OCI-LY7 (cell line): ENCODE results near the gene FAM217B. TPM values are rescaled to one million over a fixed set of nuclear protein-coding genes. Genes with fewer than 3 reads are reported as not detected.

Source experiments
- BruUV-seq: library from RNA; stranded (reverse); fragments of 400-500 nt; replicated peaks from 2 replicates; lab custom pipeline; 2021; lab: Mats Ljungman, UMichigan
- CTCF ChIA-PET: fragments of 300-600 bp; sonication (Branson Sonifier 250); formaldehyde crosslinking; loops from one replicate; lab custom pipeline; 2022; ENCODE audit warnings: antibody characterized with exemption; ENCODE audit not compliant: unreplicated experiment; lab: Charles Lee
- POLR2A ChIA-PET: fragments of 300-600 bp; sonication (Branson Sonifier 250); formaldehyde crosslinking; loops from one replicate; lab custom pipeline; 2022; ENCODE audit warnings: antibody characterized with exemption; lab: Charles Lee
- DNase-seq: peaks from one replicate; pipeline ENCODE4 v3.0.0-alpha.2; 2015; ENCODE audit warnings: low spot score
- H2AFZ ChIP-seq: fragments of 200-600 bp; sonication (generic), shearing (Covaris generic); 2 replicates; pipeline ENCODE4 v1.6.1; 2014; ENCODE audit warnings: mild to moderate bottlenecking, antibody characterized with exemption, low read length, moderate library complexity
- H3K27ac ChIP-seq: fragments of 200-600 bp; sonication (generic); 2 replicates; pipeline ENCODE4 v1.5.1; 2014; ENCODE audit warnings: mixed run types, low read depth, mild to moderate bottlenecking, moderate library complexity, low read length, inconsistent platforms; ENCODE audit not compliant: poor library complexity, severe bottlenecking
- H3K36me3 ChIP-seq: fragments of 200-600 bp; sonication (generic); 2 replicates; pipeline ENCODE4 v1.6.1; 2014; ENCODE audit warnings: mild to moderate bottlenecking, antibody characterized with exemption, low read length, moderate library complexity, mixed read lengths; ENCODE audit not compliant: insufficient read depth
- H3K4me1 ChIP-seq: fragments of 200-600 bp; sonication (generic); 2 replicates; pipeline ENCODE4 v1.5.1; 2014; ENCODE audit warnings: mild to moderate bottlenecking, low read length; ENCODE audit not compliant: insufficient read depth, poor library complexity, severe bottlenecking
- H3K4me2 ChIP-seq: fragments of 200-600 bp; sonication (generic); 2 replicates; pipeline ENCODE4 v1.6.1; 2014; ENCODE audit warnings: mild to moderate bottlenecking, low read length
- H3K4me3 ChIP-seq: fragments of 200-600 bp; sonication (generic); 2 replicates; pipeline ENCODE4 v1.5.1; 2014; ENCODE audit warnings: mild to moderate bottlenecking, low read depth, low read length; ENCODE audit not compliant: poor library complexity, severe bottlenecking
- H3K79me2 ChIP-seq: fragments of 200-600 bp; sonication (generic); 2 replicates; pipeline ENCODE4 v1.6.1; 2016; ENCODE audit warnings: low read depth, mild to moderate bottlenecking, low read length, moderate library complexity, mixed read lengths; ENCODE audit not compliant: insufficient read depth
- H3K9me2 ChIP-seq: fragments of 200-600 bp; sonication (generic); 2 replicates; pipeline ENCODE4 v1.6.1; 2016; ENCODE audit warnings: mild to moderate bottlenecking, low read length, mixed read lengths; ENCODE audit not compliant: insufficient read depth
- H3K9me3 ChIP-seq: fragments of 200-600 bp; sonication (generic); 2 replicates; pipeline ENCODE4 v1.6.1; 2014; ENCODE audit warnings: mild to moderate bottlenecking, mixed run types, low read length, mixed read lengths
- H4K20me1 ChIP-seq: fragments of 200-600 bp; sonication (generic); 2 replicates; pipeline ENCODE4 v1.6.1; 2014; ENCODE audit warnings: mild to moderate bottlenecking, antibody characterized with exemption, low read length, moderate library complexity, mixed read lengths; ENCODE audit not compliant: insufficient read depth
- EZH2phosphoT487 ChIP-seq: fragments of 200-600 bp; sonication (generic); IDR thresholded peaks from 2 replicates; pipeline ENCODE4 v1.6.1; 2018; ENCODE audit warnings: low read depth, borderline replicate concordance, mild to moderate bottlenecking, mixed run types, antibody characterized with exemption, low read length, moderate library complexity, mixed read lengths
- intact Hi-C: fragments of 100-400 bp; cut with micrococcal nuclease; formaldehyde crosslinking; loops from one replicate; pipeline ENCODE4 v1.10.0; 2022; ENCODE audit not compliant: unreplicated experiment
- total RNA-seq, 2 experiments: library from RNA; depleted of rRNA in 1 of 2; stranded (reverse); fragments of >200 nt in 1 of 2; shearing (Covaris generic) in 1 of 2; gene quantifications; 2 replicates each; pipeline ENCODE4 v1.2.3, GENCODE V29; 2014 to 2022
- TF ChIP-seq, protein P1 (sequence below): fragments of 200-600 bp; sonication (generic); conservative IDR thresholded peaks from 2 replicates; pipeline ENCODE4 v1.5.1; 2014; ENCODE audit warnings: mild to moderate bottlenecking, antibody characterized with exemption, low read length, moderate library complexity, mixed read lengths

Gene FAM217B
- total RNA-seq, 2 experiments from 2014 or later: 18.0 to 28.3 TPM

DNA sequence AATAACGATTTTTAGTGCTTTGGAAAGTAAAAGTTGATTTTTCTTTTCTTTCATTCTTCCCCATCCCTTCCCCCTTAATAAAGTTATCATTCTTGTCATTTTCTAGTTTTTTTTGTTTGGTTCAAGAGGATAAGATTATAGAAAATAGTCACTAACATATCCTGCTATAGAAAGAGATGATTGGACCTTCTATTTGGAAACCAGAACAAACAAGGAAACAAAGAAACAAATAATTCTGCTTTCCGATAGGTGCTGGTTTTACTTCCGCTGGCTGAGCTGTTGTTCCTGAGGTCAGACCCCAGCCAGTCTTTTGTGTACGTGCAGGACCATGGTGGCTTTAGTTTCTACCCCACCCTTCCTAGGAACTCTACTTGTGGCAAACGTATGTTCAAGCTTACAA is 17.9 kb downstream of the FAM217B start, which contains the start of gene CDH26:
Gene CDH26 (plus strand): TSS at position 301 of the 400 bp plus-strand sequence. CDS start 304 bp downstream, outside the sequence.
- no peaks in the 10 kb centered on the region for H4K20me1 ChIP-seq
- no peak within 1 kb of the TSS for H3K4me2 ChIP-seq
- POLR2A ChIA-PET: no interaction called here
- CTCF ChIA-PET: interaction anchor here (1.0 kb wide), 1 partner anchor 51 kb away, joined by 3 read pairs; no protein-coding TSS in a partner anchor
- no peaks in the 10 kb centered on the region for H3K4me1 ChIP-seq
- intact Hi-C loops: no loop called here
- no peaks in the 10 kb centered on the region for H3K9me3 ChIP-seq
- H3K27ac ChIP-seq: no peak within 1 kb of the TSS
- DNase-seq: no peak
- no peak within 1 kb of the TSS for H2AFZ ChIP-seq
- H3K36me3 ChIP-seq: no peaks in the 10 kb centered on the region
- TF ChIP-seq, protein P1, sequence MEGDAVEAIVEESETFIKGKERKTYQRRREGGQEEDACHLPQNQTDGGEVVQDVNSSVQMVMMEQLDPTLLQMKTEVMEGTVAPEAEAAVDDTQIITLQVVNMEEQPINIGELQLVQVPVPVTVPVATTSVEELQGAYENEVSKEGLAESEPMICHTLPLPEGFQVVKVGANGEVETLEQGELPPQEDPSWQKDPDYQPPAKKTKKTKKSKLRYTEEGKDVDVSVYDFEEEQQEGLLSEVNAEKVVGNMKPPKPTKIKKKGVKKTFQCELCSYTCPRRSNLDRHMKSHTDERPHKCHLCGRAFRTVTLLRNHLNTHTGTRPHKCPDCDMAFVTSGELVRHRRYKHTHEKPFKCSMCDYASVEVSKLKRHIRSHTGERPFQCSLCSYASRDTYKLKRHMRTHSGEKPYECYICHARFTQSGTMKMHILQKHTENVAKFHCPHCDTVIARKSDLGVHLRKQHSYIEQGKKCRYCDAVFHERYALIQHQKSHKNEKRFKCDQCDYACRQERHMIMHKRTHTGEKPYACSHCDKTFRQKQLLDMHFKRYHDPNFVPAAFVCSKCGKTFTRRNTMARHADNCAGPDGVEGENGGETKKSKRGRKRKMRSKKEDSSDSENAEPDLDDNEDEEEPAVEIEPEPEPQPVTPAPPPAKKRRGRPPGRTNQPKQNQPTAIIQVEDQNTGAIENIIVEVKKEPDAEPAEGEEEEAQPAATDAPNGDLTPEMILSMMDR: no peak
- no peak for TF ChIP-seq EZH2phosphoT487
- H3K9me2 ChIP-seq: no peaks in the 10 kb centered on the region
- H3K79me2 ChIP-seq: no peaks in the 10 kb centered on the region
- BruUV-seq: no TSS peak
- H3K4me3 ChIP-seq: no peak within 1 kb of the TSS

DNA sequence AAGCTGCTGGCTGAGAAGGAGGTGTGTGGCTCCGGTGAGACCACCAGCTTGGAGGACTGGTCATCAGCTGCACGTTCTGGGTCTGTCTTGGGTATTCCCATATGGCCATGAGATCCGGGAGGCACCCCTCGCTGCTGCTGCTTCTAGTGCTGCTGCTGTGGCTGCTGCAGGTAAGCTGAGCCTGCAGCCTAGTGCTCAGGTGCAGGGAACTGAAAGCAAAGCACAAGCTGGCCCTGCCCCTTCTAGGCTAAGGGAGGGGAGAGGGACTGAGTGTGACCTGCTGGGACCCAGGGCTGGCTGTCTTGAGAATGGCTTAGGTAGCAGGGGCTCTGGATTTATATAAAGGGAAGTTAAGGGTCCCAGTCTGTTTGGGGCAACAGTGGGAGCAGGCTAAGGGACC is 18.4 kb downstream of the FAM217B start:
- intact Hi-C loops: no loop called here

DNA sequence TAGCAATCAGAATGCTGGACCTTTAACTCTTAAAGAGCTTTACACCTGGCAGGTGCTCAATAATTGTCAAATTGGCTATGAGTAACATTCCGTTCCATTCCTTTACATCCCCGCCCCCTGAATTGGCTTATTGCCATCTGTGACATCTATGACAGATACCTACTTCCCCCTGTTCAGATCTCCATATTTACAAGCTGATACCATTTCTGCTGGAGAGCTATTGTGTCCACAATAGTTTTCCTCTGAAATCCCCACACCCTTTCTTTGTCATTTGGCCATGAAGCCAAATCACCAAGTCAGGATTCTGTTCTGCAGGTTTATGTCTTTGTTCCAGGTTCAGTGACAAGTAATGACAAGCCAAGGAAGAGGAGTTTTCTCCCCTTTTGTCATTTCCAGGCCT is 21.2 kb downstream of the FAM217B start:
- no TSS peak for BruUV-seq
- Histone ChIP-seq H3K4me2 (no peak overlapping the region), H4K20me1 (no peaks in the 10 kb centered on the region), H3K9me3 (no peaks in the 10 kb centered on the region), H3K27ac (no peak overlapping the region), H3K9me2 (no peaks in the 10 kb centered on the region), H2AFZ (no peak overlapping the region), H3K4me3 (no peak overlapping the region), H3K79me2 (no peaks in the 10 kb centered on the region), H3K4me1 (no peaks in the 10 kb centered on the region), H3K36me3 (no peaks in the 10 kb centered on the region)
- CTCF ChIA-PET: no interaction called here
- DNase-seq: no peak
- intact Hi-C loops: no loop called here
- TF ChIP-seq, protein P1: no peak
- TF ChIP-seq EZH2phosphoT487: no peak
- POLR2A ChIA-PET: interaction anchor here (0.7 kb wide), 1 partner anchor 9 kb away, joined by 6 read pairs; no protein-coding TSS in a partner anchor

More for the DNA sequence above, 18.4 kb downstream of the FAM217B start:
- Histone ChIP-seq H2AFZ (no peak overlapping the region), H3K4me3 (no peak overlapping the region), H3K36me3 (no peaks in the 10 kb centered on the region), H3K9me3 (no peaks in the 10 kb centered on the region), H3K4me1 (no peaks in the 10 kb centered on the region), H3K4me2 (no peak overlapping the region), H3K27ac (no peak overlapping the region), H3K79me2 (no peaks in the 10 kb centered on the region), H3K9me2 (no peaks in the 10 kb centered on the region), H4K20me1 (no peaks in the 10 kb centered on the region)
- CTCF ChIA-PET: interaction anchor here (1.0 kb wide), 1 partner anchor 51 kb away, joined by 3 read pairs; no protein-coding TSS in a partner anchor
- POLR2A ChIA-PET: no interaction called here
- no peak for TF ChIP-seq EZH2phosphoT487
- TF ChIP-seq, protein P1: no peak
- BruUV-seq: no TSS peak
- no peak for DNase-seq
